Measurements from ENCODE around the gene GPT2.

- TF ChIP-seq KAT7 (CRISPR knock-in tag; IDR thresholded peaks at IDR 0.05; ENCODE audit: borderline replicate concordance) (no peak), CTCF (IDR thresholded peaks at IDR 0.05) (no peak), ZBTB21 (CRISPR knock-in tag; IDR thresholded peaks at IDR 0.05; ENCODE audit: borderline replicate concordance) (no peak), CBFB (CRISPR knock-in tag; IDR thresholded peaks at IDR 0.05; ENCODE audit: low read depth) (no peak), SP1 (CRISPR knock-in tag; conservative IDR thresholded peaks at IDR 0.05) (no peak), CREM (CRISPR knock-in tag; IDR thresholded peaks at IDR 0.05) (no peak), HMGA2 (CRISPR knock-in tag; IDR thresholded peaks at IDR 0.05) (no peak), CDX4 (CRISPR knock-in tag; IDR thresholded peaks at IDR 0.05; ENCODE audit: borderline replicate concordance) (no peak), ATF2 (CRISPR knock-in tag; IDR thresholded peaks at IDR 0.05; ENCODE audit: borderline replicate concordance, low read depth) (no peak), ETV6 (CRISPR knock-in tag; IDR thresholded peaks at IDR 0.05) (no peak), MYBL2 (CRISPR knock-in tag; IDR thresholded peaks at IDR 0.05) (no peak)
Observed at GRCh38 chr16:46852130-46852529, 32.0 kb upstream of the GPT2 start.

Data from WTC11 (cell line).